ENCODE measurements around the gene MAP1LC3B2. TPM values are rescaled to one million over a fixed set of nuclear protein-coding genes. Genes with fewer than 3 reads are reported as not detected.

Gene MAP1LC3B2
- total and polyA plus RNA-seq, 2 of the 13 experiments (the other 11 are each of a cell fraction or from before 2014, with no cell fraction given) = 0.60 to 2.2 TPM

DNA sequence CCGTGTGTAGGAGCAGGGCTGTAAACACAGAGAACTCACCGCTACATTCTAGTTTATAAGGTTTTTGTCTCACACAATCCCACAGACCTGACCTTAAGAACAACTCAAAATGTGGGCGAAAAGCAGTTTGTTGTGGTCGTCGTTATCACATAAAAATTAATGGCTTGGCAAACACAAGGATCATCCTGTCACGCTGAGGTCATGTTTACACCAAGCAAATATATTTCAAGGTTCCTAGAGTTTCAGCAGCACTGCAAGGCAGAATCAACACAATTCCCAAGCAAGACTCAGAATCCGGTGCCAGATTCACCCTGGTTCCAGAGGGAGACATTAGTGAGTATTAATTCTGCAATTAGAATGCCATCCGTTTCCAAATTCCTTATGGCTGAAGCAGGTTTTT, 30.1 kb upstream of the MAP1LC3B2 start (continued):
- TF ChIP-seq U2AF2 (IDR thresholded peaks at IDR 0.05; ENCODE audit: low read depth, low read length) (no peak), TGIF2 (CRISPR knock-in tag; IDR thresholded peaks at IDR 0.05) (no peak), FOXP1 (IDR thresholded peaks at IDR 0.05) (no peak), FOXP1 (CRISPR knock-in tag; IDR thresholded peaks at IDR 0.05) (peak; percentile 85), ZNF549 (CRISPR knock-in tag; IDR thresholded peaks at IDR 0.05) (no peak), MTA3 (CRISPR knock-in tag; IDR thresholded peaks at IDR 0.05) (no peak), GPN1 (CRISPR knock-in tag; IDR thresholded peaks at IDR 0.05; ENCODE audit: borderline replicate concordance) (no peak), STAT5B (CRISPR knock-in tag; IDR thresholded peaks at IDR 0.05) (no peak), SMC3 (IDR thresholded peaks at IDR 0.05; ENCODE audit: low read length) (no peak), ZNF138 (CRISPR knock-in tag; IDR thresholded peaks at IDR 0.05; ENCODE audit: low read depth) (no peak), RXRB (CRISPR knock-in tag; IDR thresholded peaks at IDR 0.05; ENCODE audit: borderline replicate concordance) (peak; percentile 84), CEBPB (IDR thresholded peaks at IDR 0.05; ENCODE audit: borderline replicate concordance, low read depth, low read length) (no peak), ATM (IDR thresholded peaks at IDR 0.05; ENCODE audit: borderline replicate concordance) (no peak), ZNF225 (CRISPR knock-in tag; IDR thresholded peaks at IDR 0.05) (no peak), ZNF124 (CRISPR knock-in tag; IDR thresholded peaks at IDR 0.05) (no peak), ZNF839 (CRISPR knock-in tag; IDR thresholded peaks at IDR 0.05; ENCODE audit: borderline replicate concordance) (no peak), ZFP36 (IDR thresholded peaks at IDR 0.05; ENCODE audit: borderline replicate concordance, low read depth, low read length, partially characterized antibody) (no peak), RBAK (CRISPR knock-in tag; IDR thresholded peaks at IDR 0.05) (no peak), ZFY (CRISPR knock-in tag; IDR thresholded peaks at IDR 0.05) (no peak)
- TF ChIP-seq, protein P1, sequence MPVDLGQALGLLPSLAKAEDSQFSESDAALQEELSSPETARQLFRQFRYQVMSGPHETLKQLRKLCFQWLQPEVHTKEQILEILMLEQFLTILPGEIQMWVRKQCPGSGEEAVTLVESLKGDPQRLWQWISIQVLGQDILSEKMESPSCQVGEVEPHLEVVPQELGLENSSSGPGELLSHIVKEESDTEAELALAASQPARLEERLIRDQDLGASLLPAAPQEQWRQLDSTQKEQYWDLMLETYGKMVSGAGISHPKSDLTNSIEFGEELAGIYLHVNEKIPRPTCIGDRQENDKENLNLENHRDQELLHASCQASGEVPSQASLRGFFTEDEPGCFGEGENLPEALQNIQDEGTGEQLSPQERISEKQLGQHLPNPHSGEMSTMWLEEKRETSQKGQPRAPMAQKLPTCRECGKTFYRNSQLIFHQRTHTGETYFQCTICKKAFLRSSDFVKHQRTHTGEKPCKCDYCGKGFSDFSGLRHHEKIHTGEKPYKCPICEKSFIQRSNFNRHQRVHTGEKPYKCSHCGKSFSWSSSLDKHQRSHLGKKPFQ (CRISPR knock-in tag; IDR thresholded peaks at IDR 0.05; ENCODE audit: insufficient replicate concordance) = no peak
- TF ChIP-seq, protein P2, sequence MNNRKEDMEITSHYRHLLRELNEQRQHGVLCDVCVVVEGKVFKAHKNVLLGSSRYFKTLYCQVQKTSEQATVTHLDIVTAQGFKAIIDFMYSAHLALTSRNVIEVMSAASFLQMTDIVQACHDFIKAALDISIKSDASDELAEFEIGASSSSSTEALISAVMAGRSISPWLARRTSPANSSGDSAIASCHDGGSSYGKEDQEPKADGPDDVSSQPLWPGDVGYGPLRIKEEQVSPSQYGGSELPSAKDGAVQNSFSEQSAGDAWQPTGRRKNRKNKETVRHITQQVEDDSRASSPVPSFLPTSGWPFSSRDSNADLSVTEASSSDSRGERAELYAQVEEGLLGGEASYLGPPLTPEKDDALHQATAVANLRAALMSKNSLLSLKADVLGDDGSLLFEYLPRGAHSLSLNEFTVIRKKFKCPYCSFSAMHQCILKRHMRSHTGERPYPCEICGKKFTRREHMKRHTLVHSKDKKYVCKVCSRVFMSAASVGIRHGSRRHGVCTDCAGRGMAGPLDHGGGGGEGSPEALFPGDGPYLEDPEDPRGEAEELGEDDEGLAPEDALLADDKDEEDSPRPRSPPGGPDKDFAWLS (CRISPR knock-in tag; IDR thresholded peaks at IDR 0.05; ENCODE audit: borderline replicate concordance) = no peak
- TF ChIP-seq, protein P3, sequence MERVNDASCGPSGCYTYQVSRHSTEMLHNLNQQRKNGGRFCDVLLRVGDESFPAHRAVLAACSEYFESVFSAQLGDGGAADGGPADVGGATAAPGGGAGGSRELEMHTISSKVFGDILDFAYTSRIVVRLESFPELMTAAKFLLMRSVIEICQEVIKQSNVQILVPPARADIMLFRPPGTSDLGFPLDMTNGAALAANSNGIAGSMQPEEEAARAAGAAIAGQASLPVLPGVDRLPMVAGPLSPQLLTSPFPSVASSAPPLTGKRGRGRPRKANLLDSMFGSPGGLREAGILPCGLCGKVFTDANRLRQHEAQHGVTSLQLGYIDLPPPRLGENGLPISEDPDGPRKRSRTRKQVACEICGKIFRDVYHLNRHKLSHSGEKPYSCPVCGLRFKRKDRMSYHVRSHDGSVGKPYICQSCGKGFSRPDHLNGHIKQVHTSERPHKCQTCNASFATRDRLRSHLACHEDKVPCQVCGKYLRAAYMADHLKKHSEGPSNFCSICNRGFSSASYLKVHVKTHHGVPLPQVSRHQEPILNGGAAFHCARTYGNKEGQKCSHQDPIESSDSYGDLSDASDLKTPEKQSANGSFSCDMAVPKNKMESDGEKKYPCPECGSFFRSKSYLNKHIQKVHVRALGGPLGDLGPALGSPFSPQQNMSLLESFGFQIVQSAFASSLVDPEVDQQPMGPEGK (CRISPR knock-in tag; IDR thresholded peaks at IDR 0.05) = 0 out of 2 replicates have a peak, but pooled peaks have one; percentile 40
- TF ChIP-seq, protein P4, sequence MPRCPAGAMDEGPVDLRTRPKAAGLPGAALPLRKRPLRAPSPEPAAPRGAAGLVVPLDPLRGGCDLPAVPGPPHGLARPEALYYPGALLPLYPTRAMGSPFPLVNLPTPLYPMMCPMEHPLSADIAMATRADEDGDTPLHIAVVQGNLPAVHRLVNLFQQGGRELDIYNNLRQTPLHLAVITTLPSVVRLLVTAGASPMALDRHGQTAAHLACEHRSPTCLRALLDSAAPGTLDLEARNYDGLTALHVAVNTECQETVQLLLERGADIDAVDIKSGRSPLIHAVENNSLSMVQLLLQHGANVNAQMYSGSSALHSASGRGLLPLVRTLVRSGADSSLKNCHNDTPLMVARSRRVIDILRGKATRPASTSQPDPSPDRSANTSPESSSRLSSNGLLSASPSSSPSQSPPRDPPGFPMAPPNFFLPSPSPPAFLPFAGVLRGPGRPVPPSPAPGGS (CRISPR knock-in tag; IDR thresholded peaks at IDR 0.05) = no peak
- TF ChIP-seq, protein P5, sequence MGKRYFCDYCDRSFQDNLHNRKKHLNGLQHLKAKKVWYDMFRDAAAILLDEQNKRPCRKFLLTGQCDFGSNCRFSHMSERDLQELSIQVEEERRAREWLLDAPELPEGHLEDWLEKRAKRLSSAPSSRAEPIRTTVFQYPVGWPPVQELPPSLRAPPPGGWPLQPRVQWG (CRISPR knock-in tag; IDR thresholded peaks at IDR 0.05; ENCODE audit: borderline replicate concordance, low read depth) = no peak
- TF ChIP-seq, protein P6, sequence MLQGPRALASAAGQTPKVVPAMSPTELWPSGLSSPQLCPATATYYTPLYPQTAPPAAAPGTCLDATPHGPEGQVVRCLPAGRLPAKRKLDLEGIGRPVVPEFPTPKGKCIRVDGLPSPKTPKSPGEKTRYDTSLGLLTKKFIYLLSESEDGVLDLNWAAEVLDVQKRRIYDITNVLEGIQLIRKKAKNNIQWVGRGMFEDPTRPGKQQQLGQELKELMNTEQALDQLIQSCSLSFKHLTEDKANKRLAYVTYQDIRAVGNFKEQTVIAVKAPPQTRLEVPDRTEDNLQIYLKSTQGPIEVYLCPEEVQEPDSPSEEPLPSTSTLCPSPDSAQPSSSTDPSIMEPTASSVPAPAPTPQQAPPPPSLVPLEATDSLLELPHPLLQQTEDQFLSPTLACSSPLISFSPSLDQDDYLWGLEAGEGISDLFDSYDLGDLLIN (CRISPR knock-in tag; IDR thresholded peaks at IDR 0.05; ENCODE audit: borderline replicate concordance) = no peak
